NB4 (cell line): Measurements from ENCODE around the gene TSPAN17.

Source experiments
- CTCF ChIP-seq: IDR thresholded peaks from one replicate; pipeline ENCODE4 v1.5.1; 2012; ENCODE audit warnings: low read depth, low read length
- MAX ChIP-seq: IDR thresholded peaks from 2 replicates; pipeline ENCODE4 v1.6.1; 2011; ENCODE audit warnings: low read depth, low read length
- MYC ChIP-seq: IDR thresholded peaks from 2 replicates; pipeline ENCODE4 v1.6.1; 2011; ENCODE audit warnings: low read depth, low read length
- POLR2A ChIP-seq: IDR thresholded peaks from 2 replicates; pipeline ENCODE4 v1.6.1; 2011; ENCODE audit warnings: mild to moderate bottlenecking; ENCODE audit not compliant: insufficient read length; ENCODE audit errors: extremely low read depth

GRCh38 chr5:176663566-176663965 is 16.3 kb downstream of the TSPAN17 start:
- no peak for TF ChIP-seq CTCF
- TF ChIP-seq POLR2A = no peak
- no peak for TF ChIP-seq MAX
- no peak for TF ChIP-seq MYC
